Measurements from ENCODE around the gene DDIT3.

DNA sequence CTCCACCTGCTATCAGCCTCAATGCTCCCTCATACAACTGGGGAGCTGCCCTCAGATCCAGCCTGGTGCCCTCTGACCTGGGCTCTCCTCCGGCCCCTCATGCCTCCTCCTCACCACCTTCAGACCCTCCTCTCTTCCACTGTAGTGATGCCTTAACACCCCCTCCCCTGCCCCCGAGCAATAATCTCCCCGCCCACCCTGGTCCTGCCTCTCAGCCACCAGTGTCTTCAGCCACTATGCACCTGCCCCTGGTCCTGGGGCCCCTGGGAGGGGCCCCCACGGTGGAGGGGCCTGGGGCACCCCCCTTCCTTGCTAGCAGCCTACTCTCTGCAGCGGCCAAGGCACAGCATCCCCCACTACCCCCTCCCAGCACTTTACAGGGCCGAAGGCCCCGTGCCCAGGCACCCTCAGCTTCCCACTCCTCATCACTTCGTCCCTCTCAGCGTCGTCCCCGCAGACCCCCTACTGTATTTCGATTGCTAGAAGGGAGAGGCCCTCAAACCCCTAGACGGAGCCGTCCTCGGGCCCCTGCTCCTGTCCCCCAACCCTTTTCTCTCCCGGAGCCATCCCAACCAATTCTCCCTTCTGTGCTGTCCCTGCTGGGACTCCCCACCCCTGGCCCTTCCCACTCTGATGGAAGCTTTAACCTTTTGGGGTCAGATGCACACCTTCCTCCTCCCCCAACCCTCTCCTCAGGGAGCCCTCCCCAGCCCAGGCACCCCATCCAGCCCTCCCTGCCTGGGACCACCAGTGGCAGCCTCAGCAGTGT lies 5.5 kb upstream of the DDIT3 start:
- TF ChIP-seq, protein P1, sequence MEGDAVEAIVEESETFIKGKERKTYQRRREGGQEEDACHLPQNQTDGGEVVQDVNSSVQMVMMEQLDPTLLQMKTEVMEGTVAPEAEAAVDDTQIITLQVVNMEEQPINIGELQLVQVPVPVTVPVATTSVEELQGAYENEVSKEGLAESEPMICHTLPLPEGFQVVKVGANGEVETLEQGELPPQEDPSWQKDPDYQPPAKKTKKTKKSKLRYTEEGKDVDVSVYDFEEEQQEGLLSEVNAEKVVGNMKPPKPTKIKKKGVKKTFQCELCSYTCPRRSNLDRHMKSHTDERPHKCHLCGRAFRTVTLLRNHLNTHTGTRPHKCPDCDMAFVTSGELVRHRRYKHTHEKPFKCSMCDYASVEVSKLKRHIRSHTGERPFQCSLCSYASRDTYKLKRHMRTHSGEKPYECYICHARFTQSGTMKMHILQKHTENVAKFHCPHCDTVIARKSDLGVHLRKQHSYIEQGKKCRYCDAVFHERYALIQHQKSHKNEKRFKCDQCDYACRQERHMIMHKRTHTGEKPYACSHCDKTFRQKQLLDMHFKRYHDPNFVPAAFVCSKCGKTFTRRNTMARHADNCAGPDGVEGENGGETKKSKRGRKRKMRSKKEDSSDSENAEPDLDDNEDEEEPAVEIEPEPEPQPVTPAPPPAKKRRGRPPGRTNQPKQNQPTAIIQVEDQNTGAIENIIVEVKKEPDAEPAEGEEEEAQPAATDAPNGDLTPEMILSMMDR (IDR thresholded peaks at IDR 0.05; ENCODE audit: control extremely low read depth in 1 of 3, insufficient read depth in 1 of 3, low read depth in 1 of 3, low read length in 3 of 3) = no peak
- TF ChIP-seq YY1 (IDR thresholded peaks at IDR 0.05; ENCODE audit: low read depth, low read length) = no peak
- TF ChIP-seq, protein P2, sequence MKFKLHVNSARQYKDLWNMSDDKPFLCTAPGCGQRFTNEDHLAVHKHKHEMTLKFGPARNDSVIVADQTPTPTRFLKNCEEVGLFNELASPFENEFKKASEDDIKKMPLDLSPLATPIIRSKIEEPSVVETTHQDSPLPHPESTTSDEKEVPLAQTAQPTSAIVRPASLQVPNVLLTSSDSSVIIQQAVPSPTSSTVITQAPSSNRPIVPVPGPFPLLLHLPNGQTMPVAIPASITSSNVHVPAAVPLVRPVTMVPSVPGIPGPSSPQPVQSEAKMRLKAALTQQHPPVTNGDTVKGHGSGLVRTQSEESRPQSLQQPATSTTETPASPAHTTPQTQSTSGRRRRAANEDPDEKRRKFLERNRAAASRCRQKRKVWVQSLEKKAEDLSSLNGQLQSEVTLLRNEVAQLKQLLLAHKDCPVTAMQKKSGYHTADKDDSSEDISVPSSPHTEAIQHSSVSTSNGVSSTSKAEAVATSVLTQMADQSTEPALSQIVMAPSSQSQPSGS (IDR thresholded peaks at IDR 0.05; ENCODE audit: low read length) = no peak
- no peak for TF ChIP-seq POLR2A (IDR thresholded peaks at IDR 0.05; ENCODE audit: control extremely low read depth in 1 of 2, low read depth in 2 of 2, low read length in 2 of 2)
- TF ChIP-seq ZNF274 (IDR thresholded peaks at IDR 0.05; ENCODE audit: borderline replicate concordance, extremely low read depth, low read length) = no peak
- TF ChIP-seq, protein P3, sequence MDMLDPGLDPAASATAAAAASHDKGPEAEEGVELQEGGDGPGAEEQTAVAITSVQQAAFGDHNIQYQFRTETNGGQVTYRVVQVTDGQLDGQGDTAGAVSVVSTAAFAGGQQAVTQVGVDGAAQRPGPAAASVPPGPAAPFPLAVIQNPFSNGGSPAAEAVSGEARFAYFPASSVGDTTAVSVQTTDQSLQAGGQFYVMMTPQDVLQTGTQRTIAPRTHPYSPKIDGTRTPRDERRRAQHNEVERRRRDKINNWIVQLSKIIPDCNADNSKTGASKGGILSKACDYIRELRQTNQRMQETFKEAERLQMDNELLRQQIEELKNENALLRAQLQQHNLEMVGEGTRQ (IDR thresholded peaks at IDR 0.05; ENCODE audit: low read length) = no peak
- no peak for TF ChIP-seq EZH2 (IDR thresholded peaks at IDR 0.05; ENCODE audit: low read depth, low read length, severe bottlenecking)
- TF ChIP-seq HDAC6 (IDR thresholded peaks at IDR 0.05; ENCODE audit: low read depth, low read length) = no peak
- no peak for TF ChIP-seq RAD21 (IDR thresholded peaks at IDR 0.05 in 1 of 2, conservative IDR thresholded peaks at IDR 0.05 in 1 of 2; ENCODE audit: low read depth in 2 of 2, low read length in 2 of 2)
- no peak for TF ChIP-seq EP300 (IDR thresholded peaks at IDR 0.05; ENCODE audit: borderline replicate concordance in 1 of 2, low read depth in 2 of 2, low read length in 2 of 2)
- TF ChIP-seq EGR1 (IDR thresholded peaks at IDR 0.05; ENCODE audit: borderline replicate concordance, low read depth, low read length) = no peak
- TF ChIP-seq CHD1 (IDR thresholded peaks at IDR 0.05; ENCODE audit: low read depth, low read length) = no peak

Measured in H1 (cell line).